ENCODE results near the gene HOXA2.

DNA sequence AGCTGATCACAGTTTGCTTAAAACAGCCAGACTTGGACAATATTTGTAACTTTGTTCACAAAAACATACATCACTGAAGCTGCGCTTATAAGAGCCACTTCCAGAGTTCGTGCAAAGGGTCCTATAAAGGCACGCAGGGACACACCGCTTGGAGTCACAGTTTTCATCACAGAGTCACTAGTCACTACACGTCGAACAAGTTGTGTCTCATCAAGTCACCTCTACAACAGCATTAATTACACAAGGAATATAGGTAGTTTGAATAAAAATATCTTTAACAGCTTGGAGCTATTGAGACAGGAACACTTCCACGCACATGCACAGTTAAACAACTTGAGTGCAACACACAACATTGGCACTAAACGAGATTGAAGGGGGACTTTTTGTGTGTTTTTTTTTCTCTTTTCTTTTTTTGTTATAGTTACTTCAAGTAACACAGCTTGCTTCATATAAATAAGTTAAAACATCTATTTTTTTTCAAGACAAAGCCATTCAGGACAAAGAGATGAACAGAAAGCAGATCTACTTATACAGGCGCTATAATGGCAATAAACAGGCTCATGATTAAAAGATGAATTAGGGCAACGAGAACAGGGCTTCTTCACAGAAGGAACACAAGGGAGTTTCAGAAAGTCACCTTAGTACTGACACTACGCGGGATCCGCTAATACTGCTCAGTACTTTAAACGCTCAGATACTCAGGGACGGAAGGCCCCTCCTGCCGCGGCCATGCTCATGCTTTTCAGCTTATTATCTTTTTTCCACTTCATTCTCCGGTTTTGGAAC is 38.8 kb upstream of the HOXA2 start:
- no peak for TF ChIP-seq POLR2A (IDR thresholded peaks at IDR 0.05; ENCODE audit: low read depth, low read length)
- TF ChIP-seq SPI1 (IDR thresholded peaks at IDR 0.05; ENCODE audit: low read depth, low read length), result no peak
